ENCODE results near the gene ADAMTS2.

ADAMTS2 gene

DNA sequence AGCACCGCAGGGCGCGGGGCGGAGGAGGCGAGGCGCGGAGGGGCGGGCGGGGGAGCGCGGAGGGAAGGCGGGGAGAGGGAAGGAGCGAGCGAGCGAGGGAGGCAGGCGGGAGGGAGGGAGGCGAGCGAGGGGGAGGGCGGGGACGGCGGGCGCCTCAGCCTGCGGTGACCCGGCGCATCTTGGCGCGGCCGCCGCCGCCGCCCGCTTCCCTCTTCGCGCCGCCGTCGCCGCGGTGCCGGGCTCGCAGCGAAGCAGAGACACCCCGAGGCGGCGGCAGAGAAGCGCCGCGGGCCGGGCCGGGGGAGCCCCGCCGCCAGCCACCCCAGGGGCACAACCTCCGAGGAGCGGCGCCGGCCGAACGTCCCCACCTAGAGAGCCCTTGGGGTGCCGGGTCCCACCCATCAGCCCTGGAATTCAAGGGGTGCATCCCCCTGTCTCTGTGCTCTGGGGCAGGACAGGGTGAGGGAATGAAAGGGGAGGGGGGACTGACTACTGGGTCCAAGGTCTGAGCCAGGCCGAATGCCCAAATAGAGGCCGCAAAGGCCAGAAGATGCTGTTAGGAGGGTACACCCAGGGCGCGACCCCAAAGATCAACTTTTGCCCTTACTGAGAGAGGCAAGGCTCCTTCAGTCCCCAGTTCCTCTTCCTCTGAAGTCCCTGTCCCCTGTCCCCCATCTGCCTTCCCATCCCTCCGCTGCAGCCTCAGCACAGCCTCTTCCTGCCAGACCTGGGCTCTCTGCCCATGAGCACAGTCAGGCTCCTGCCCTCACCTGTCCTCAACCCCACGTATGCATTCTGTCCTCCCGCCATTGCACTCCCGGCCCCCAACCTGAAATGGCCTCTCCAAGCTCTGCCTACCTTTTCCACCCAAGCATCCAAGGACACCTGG, at the start of gene ADAMTS2:
Gene ADAMTS2 (minus strand): TSS at position 29 of the 889 bp plus-strand sequence. CDS start 133 bp downstream, outside the sequence.
- TF ChIP-seq, protein P1, sequence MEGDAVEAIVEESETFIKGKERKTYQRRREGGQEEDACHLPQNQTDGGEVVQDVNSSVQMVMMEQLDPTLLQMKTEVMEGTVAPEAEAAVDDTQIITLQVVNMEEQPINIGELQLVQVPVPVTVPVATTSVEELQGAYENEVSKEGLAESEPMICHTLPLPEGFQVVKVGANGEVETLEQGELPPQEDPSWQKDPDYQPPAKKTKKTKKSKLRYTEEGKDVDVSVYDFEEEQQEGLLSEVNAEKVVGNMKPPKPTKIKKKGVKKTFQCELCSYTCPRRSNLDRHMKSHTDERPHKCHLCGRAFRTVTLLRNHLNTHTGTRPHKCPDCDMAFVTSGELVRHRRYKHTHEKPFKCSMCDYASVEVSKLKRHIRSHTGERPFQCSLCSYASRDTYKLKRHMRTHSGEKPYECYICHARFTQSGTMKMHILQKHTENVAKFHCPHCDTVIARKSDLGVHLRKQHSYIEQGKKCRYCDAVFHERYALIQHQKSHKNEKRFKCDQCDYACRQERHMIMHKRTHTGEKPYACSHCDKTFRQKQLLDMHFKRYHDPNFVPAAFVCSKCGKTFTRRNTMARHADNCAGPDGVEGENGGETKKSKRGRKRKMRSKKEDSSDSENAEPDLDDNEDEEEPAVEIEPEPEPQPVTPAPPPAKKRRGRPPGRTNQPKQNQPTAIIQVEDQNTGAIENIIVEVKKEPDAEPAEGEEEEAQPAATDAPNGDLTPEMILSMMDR (IDR thresholded peaks at IDR 0.05; ENCODE audit: insufficient read depth, missing control alignments): no peak
- FAIRE-seq (no peak), DNase-seq (ENCODE audit: insufficient read length, low spot score) (peak; percentile 78)

DNA sequence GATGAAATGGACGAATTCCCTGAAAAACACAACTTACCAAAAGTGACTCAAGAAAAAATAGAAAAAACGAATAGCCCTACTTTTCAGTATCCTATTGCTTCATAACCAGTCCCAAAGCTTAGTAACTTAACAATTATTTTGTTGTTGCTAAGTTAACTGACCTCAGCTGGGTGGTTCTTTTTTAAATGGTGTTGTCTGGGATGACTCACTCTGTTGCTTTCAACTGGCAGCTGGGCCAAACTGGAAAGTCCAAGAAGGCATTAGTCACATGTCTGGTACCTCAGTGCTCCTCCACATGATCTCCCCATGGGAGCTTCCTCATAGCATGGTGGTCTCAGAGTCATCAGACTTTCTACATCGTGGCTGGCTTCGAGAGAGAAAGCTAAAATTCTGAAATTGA, 47.8 kb upstream of the ADAMTS2 start:
- DNase-seq (ENCODE audit: insufficient read length, low spot score): no peak
- TF ChIP-seq, protein P1 (IDR thresholded peaks at IDR 0.05; ENCODE audit: insufficient read depth, missing control alignments): no peak
- FAIRE-seq: no peak

DNA sequence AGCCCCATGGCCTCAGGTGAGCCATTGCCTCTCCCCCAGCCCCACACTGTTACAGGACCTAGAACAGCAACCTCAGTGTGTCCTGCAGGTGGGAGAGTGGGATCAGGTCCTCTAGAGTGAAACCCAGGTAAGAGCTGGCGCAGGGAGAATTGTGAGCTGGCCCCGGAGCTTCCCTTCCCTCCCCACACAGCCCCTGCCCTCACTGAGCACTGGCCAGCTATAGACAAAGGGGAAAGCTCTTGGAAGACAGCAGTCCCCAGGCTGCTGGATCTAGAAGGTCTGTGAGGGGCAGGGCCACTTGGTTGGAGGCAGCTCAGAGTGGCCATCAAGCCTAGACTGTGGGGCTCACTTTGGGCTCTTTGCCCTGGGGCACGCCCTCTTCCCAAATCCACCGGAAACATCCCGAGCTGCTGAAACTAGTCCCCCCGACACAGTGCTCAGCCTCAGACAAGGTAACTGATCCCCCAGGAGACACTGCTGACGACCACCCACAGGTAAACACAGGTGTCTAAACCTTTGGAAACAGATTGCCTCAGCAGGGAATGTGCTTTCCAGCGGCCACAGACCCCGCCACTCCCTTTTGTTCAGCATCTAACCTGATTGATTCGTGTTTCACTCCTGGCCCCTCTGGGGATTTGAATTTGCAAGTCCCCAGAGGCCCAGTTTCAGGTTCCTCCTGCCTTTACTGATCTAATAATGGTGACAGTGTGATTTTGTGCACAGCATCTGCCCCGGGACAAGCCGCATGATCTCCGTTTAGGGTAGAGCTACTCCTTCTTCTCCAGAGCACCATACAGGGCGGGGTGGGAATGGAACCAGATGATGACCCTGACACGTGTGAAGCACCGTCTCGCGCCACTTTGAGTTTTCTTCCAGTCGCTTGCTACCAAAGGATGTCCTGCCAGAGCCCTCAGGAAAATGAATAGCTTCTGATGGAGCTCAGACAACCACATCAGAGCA, 42.2 kb upstream of the ADAMTS2 start:
- TF ChIP-seq, protein P1 (IDR thresholded peaks at IDR 0.05; ENCODE audit: insufficient read depth, missing control alignments): no peak
- FAIRE-seq (no peak), DNase-seq (ENCODE audit: insufficient read length, low spot score) (no peak)

DNA sequence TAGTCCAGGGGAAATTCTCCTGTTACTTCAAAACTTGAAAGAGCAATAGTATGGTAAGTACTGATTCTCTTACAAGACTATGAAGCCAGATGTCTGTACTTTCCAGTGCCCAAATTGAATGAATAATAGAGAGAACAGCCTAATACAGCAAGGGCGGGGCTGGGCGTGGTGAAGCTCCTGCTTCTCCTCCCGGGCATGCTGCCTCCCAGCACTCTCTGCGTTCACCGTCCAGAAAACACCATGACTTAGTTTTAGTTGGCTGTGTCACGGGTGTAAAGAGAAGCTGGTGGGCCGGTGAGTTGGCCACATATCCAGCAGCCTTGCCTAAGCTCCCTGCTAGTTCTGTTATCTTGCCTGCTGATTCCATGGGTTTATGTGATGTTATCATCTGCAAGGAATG, 40.7 kb upstream of the ADAMTS2 start:
- DNase-seq (ENCODE audit: insufficient read length, low spot score) (no peak), FAIRE-seq (no peak)
- TF ChIP-seq, protein P1 (IDR thresholded peaks at IDR 0.05; ENCODE audit: insufficient read depth, missing control alignments): no peak

DNA sequence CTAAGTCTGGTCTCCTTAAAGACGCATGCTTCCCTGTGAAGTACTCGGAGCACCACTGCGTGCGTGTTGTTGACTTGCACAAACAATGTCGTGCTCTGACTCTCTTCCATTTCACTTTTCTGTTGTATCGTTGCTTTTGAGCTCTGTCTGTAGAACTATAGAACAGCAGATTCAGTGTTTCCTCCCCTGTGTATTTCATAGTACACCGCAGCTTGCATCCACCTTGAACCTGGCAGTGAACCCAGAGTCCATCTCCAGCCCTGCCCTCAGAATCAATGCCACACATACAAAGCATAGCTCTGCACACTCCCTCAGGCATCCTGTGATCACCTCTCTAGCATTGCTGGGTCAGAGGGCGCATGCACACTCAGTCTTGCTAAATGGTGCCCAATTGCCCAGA, 37.2 kb upstream of the ADAMTS2 start:
- FAIRE-seq (no peak), DNase-seq (ENCODE audit: insufficient read length, low spot score) (no peak)
- TF ChIP-seq, protein P1 (IDR thresholded peaks at IDR 0.05; ENCODE audit: insufficient read depth, missing control alignments): no peak

DNA sequence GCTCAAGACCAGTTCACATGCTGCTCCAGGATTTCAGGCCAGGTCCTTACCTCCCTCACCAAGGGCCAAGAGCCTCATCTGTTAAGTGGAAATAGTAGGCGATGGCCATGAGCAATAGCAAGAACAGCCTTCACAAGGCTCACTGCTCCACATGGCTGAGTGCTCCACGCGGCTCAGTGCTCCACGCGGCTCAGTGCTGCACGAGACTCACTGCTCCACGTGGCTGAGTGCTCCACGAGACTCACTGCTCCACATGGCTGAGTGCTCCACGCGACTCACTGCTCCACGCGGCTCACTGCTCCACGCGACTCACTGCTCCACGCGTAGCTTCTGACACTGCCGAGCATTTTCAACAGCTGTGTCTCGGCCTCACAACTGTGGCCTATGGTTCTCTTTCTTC, 36.4 kb upstream of the ADAMTS2 start:
- DNase-seq (ENCODE audit: insufficient read length, low spot score) (no peak), FAIRE-seq (no peak)
- TF ChIP-seq, protein P1 (IDR thresholded peaks at IDR 0.05; ENCODE audit: insufficient read depth, missing control alignments): no peak
